Stimulated activated CD4-positive, alpha-beta T cell treated with anti-CD3 and anti-CD28 coated beads, Interleukin-4, amount 100 ng/mL, for 24 hours (primary cell): Measurements from ENCODE around the gene ZFP36L2.
A peak's percentile ranks its signal among the peaks of the same experiment; 100 is the strongest.

ENCODE experiments used
- DNase-seq: peaks from one replicate; pipeline ENCODE4 v3.0.0-alpha.2; 2020

The ZFP36L2 gene

DNA sequence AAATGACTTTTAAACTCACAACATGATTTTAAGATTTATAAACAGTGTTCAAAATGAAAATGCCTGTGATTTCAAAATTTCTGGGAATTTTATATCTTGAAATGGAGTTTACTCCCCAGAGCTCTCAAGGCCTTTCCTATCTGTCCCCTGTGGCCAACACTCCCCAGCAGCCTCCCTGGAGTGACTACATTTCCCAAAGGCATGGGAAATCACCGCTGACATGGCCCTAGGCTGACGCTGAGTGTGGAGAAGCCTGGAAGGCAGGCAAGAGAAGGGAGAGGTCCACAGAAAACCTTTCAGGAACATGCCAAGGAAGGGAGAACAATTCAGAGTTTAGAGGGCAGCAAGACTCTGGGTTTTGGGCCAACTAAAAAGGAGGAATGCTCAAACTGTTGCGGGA, 20.2 kb upstream of the ZFP36L2 start:
- no peak for DNase-seq

DNA sequence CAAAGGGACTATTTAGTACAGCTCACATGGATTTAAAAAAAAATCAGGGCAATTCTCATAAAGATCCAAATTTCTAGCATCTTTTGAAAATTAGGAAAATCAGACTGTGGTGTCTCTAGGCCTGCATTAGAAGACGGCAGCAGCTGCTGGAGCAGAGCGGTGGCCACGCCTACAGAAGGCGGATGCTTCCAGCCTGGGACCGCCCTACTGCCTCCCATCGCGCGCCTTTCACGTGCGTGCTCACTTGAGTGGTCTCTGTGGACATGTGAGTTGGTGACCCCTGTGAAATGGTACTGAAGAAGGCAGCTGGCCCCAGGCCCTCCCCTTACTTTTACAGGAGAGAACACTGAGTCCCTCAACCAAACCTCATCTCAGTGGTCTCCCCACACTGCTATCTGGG, 15.2 kb upstream of the ZFP36L2 start:
- DNase-seq: no peak

DNA sequence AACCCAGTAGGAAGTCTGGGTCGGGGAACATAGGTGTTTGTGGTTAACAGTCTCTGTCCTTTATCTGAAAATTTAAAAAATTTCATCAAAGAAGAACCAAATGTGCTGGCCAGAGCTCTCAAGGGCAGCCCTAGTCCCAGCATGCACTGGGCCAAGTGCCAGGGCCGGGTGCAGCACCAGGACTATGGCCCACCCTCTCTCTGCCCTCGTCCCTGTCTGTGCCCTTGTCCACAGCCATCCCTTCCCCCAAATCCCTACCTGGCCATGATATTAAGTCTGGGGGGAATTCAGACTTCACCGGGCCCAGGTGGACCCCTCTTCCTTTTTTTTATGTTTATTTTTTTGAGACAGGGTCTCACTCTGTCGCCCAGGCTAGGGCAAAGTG, 14.4 kb upstream of the ZFP36L2 start:
- no peak for DNase-seq

DNA sequence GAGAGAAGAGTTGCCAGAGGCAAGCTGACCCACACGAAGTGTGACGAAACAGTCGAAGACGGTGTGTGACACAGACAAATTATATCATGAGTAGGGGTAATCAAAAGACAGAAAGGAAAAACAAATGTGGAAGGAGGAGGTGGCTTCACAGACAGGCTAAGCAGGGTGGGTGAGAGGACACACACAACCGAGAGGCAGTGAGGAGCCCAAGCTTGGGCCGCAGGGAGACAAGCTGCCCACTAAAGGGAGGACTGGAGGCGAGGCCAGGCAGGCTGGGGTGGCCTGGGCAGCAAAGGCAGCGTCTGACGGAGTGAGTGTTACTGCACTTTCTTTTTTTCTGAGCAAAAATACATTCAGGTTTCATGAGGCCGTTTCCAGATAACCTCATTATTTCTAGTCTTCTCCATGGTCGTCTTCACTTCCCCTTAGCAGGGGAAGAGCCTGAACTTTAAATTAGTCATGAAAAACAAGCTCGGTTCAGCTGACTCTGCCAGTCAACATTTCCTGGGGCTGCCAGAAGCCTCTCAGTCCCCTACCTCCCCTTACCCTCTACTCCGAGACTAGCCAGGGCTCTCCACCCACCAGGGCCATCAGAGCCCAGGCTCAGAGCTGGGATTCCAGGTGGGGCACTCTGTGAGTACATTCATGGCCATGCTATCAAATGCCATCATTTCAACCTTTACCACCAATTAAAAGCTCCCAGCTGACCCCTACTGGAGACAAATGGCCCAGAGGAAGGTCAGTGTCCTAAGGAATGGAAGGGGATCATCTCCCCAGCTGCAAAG, 13.8 kb upstream of the ZFP36L2 start:
- no peak for DNase-seq

DNA sequence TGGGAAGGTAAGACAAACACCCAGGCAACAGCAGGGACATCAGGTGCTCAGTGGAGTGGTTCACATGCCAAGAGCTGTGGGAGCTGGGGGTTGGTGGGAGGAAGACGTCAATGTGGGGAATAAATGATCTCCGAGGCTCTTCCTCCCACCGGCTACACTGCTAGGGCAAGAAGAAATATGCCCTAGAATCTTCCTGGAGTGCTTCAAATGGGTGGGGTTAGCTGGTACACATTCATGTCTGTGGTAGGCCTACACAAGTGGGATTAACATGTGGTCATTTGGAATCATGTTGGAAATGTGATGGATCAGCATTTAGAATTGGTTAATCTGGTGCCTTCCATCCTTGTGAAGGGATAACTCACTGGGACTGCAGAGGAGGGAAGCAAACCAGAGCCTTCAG, 12.4 kb upstream of the ZFP36L2 start:
- DNase-seq: no peak

DNA sequence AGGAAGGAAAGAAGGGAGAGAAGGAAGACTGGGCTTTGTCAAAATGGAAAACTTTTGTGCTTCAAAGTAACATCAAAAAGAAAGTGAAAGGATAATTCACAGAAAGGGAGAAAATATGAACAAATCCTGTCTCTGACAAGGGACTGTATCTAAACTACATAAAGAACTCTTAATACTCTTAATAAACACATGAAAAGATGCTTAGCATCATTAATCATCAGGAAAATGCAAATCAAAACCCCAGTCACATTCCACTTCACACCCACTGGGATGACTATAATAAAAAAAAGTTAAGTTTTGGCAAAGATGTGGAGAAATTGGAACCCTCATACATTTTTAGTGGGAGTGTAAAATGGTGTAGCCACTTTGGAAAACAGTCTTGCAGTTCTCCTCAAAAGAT, 11.8 kb upstream of the ZFP36L2 start:
- no peak for DNase-seq

DNA sequence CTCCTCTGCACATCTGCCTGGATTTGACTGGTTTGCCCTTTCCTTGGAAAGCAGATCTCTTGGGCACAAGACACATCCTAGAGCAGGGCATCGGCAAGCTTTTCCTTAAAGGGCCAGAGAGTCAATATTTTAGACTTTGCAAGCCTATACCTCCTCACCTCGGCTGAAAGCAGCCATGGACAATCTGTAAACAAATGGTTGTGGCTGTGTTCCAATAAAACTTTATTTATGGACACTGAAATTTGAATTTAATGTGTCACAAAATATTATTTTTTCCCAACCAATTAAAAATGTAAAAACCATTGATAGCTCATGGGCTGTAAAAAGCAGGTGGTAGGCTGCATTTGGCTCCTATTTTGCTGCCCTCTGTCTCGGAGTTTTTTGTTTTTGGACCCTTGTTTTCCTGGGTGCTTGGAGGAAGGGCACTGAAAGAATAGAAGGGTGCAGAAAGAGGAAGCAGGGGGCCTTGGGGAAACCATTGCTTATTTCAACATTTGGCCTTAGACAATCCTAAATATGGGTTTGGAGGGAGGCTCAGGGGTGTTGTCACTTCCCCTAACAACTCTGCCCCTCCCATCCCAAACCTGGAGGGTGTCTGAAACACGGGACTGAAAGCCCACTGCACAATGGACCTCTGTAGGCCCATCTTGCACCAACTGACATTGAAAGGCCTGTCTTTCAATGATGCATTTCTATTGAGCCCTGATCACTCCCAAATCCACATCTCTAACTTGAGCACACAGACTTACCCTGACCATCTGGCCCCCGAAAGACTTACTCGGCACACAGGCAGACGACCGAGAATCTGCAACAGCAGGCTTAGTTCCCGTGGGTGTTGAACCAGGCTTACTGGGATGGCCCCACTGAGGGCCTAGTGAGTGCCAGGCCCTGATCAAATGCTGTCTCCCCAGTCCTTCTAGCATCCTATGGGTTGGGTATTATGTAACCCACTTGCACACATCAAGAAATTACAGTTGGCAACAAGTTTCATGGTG, 7.1 kb upstream of the ZFP36L2 start:
- no peak for DNase-seq

DNA sequence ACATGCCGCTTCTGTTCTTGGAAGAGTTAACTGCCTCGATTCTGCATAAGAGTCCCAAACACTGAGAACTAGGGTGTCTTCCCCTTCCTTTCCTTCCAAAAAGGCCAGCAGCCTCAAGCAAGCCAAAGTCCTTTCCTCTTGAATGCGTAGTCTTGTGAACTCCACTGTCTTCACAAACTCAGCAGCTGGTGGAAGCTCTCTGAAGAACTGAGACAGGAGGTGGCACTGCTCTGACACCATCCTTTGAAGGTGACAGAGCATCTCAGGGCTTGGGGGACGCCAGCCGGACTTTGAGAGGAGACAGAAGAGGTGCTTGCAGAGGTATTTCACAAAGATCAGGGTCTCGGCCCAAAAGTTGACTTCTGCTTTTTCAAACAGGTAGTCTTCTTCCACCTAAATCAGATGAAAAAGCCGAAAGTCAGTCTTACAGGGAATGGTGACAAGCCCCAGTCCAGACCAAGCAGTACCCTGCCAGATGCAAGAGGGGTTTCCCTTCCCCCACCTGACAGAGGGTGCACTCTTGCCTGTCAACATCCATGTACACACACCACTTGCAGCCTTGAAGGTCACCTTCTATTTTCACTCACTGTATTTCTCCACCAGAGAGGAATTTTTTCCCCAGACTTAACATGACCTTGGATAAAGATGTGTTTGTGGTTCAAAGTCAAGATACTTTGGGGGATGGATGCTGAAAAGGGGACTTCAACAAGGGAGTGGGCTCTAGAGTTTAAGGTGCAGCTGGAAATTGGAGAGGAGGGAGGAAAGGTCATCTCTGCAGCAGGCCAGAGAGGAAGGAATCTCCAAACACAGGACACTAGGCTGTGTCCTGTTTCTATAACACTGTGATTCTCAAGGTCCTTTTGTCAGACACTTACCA, 4.8 kb upstream of the ZFP36L2 start:
- no peak for DNase-seq

DNA sequence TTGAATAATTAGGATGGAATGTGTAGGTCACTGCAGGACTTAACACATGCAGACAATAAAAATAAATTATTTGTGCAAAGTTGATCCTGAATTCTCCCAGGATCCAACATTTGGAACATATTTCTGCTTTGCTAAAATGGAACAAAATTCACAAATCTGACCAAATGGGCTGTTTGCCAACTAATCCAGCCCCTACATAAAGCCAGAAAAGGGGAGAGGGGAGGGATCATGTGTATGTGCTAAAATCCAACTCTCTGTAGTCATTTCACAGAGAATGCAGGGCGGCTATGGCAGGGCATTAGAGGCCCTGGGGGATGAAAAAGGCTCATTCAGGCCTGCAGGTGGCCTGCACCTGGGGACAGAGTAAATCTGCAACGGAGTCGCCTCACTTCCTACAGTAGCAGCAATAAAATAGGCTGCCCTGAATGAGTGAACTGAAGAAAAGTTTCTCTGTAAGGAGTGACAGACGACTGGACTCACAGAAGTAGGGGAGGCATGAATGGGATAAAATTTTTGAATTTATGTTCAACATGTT, 4.0 kb upstream of the ZFP36L2 start:
- DNase-seq: no peak

DNA sequence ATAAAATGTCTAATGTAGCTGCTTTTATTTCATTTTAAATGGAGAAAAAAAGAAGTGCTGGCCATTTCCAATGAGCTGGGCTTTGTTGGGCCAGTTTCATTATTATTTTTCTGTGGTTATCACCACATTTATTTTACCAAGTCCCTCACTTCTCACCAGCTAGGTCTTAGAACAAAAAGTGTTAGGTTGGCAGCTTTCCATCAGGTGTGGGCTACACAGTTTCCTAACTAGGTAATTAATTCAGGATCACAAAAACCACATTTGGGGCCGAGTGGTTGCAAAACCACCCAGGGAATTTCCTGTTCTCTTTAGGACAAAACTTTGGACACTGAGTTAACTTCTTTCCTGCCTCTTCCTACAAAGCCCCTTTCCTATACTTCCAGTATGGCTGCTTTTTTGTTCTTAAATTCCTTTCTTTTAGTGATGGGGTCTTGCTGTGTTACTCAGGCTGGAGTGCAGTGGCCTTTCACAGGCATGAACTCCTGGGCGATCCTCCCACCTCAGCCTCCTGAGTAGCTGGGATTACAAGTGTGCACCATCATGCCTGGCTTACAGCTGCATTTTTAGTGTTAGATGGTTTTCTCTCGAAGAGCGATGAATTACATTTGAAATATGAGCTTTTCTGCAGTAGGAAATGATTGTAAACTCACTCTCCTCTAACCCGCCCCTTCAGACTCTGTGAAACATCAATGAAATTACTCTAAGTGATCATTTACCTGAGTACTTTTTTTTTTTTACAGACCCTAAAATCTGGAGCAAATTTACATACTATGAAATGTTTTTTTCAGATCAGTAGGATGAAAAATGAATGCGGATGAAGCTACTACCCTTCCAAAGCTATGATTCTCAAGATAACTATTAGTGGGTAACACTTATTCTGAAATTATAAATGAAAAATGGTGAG, 2.6 kb upstream of the ZFP36L2 start:
- no peak for DNase-seq

DNA sequence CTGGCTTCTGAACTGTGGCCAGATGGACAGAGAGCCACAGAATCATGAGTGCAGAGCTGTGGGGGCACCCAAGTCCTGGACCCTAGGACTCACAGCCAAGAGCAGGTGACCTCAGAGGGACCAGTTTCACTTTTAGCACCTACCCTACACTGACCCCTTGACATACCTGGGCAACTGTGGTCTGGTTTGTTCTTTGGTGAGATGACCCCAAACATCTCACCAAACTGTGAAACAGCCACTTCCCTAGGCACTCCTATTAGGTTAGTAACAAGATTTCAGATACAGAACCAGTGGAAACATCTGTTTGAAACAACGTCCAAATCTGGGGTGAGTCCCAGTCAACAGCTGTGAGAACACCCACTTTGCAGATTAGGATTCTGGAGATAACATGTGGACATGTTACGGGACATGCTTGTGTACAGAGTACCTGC, 1.9 kb upstream of the ZFP36L2 start:
- no peak for DNase-seq

DNA sequence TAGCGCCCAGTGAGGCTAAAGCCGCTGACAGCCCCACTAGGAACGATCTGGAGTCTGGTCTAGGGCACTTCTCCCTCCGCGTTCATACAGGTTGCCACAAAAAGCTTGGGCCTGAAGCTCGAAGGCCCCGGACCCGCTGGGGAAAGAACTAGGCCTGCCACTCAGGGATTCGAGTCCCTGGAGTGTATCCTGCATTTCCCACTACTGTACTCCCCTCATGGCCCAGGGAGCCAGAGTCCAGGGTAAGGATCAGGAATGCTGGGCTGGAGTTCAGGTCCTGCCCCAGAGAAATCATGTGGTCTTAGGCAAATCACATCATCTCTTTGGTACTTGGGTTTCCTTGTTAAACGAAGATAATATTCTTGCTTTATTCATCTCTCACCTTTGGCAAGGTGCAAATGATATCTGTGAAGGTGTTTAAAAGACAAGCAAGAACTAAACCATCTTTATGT, 1.4 kb upstream of the ZFP36L2 start:
- no peak for DNase-seq

DNA sequence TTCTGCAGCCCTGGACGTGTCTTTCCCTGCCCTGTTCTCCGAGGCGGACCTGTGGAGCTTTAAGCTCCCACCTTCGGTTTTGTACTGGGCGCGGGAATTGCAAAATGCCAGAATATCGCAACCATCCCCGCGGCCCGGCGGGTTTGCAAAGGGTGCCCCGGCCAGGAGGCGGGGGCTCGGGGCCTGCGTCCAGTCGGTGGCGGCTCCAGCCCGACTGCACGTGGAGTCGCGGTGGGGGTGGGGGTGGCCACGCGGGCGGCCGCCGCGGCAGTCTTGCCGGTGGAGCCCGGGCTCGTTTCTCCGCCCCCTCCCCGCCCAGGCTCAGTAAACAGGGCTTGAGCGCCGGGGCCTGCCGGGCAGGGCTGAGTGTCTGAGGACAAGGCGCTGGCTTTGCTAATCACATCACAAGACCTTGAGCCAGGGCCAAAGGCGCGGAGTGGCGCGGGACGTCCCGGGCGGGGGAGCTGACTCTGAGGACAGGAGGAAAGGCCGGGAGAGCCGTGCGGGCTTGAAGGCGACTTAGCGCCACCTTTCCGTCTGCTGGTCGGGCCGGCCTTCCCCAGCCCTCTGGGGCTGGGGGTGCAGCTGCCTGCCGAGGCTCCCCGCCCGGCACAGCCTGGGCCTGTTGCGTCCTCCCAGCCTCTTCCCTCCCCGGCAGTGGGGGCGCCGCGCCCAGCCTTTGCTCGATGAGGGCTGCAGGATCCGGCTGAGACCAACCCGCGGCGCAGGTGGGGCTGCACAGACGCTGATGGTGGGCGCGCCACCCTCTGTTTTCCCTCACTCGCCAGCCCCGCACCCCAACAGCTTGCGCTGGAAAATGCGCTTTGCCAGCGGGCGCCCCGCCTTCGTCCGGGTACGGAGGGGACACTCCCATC, 786 bp upstream of the ZFP36L2 start:
- peak; percentile 68 for DNase-seq

DNA sequence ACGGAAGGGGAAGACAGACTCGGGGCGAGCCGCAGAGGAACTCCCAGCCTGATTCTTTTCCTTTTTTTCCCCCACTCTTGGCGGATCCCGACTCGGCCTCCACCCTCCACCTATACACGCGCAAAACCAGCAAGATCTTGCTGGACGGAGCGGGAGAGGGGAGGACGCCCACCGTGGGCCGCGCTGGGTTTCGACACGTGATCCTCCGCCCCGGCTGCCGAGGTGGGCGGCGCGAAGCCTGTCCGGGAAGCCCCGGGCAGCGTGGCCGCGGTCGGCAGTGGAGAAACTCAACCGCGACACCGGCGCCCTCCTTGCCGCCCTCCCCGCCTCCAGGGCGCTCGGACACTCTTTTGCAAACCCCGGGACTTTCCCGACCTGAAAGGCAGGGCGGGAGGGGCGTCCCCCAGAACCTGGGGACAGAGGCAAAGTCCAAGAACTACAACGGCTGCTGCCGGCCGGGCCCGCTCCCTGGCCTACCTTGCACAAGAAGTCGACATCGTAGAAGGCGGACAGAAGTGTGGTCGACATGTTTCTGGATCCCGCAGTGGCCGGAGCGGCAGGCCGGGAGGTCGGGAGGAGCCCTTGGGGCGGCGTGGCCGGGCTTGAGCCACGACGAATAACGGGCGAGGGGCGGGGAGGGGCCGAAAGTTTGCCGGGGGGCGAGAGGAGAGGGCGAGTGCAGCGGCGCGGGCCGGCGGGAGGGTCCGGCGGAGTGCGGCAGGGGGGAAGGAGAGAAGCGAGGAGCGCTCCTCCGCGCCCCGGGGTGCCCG, 433 bp downstream of the ZFP36L2 start:
- peak; percentile 70 for DNase-seq

DNA sequence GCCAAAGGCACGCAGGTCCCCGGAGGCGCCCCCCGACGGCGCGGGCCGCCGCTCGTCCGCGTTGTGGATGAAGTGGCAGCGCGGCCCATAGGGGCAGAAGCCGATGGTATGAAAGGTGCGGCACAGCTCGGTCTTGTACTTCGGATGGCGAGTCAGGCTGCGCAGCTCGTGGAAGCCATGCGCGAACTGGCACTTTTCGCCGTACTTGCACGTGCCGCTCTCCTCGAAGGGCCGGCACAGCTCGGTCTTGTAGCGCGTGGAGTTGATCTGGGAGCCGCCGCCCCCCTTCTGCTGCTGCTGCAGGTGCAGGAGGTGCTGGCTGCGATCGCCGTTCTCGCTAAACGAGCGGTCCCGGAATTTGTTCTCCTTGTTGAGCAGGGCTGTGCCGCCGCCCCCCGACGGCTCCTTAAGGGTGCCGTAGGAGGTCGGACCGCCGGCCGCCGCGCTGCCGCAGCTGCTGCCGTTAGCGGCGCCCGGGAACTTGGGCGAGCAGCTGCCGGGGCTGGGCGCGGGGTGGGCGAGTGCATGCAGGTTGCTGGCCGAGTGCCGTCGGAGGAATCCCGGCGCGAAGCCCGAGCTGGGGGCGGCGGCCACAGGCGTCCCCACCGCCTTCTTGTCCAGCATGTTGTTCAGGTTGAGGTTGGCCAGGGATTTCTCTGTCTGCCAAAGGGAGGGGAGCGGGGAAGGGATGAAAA, 1.2 kb downstream of the ZFP36L2 start:
- peak; percentile 64 for DNase-seq

DNA sequence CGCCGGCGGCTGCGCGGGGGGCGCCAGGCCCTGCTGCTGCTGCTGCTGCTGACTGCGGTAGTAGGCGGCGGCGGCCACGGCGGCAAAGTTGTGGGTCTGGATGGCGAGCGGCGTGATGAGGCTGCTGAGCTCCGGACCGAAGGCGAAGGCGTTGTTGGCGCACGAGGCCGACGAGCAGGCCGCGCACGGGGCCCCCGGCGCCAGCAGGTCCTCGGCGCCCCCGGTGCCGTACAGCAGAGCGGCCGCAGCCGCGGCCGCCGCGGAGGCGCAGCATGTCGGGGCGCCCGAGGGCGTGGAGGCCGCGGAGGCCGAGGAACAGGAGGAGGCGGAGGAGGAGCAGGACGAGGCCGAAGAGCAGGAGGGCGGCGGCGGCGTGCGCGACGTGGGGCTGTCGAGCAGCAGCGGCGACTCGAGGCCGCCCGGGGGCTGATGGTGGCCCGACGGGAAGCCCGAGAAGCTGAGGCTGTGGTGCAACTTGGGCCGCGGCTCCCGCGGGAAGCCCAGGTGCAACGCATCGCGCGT, 1.8 kb downstream of the ZFP36L2 start:
- DNase-seq: peak; percentile 37

DNA sequence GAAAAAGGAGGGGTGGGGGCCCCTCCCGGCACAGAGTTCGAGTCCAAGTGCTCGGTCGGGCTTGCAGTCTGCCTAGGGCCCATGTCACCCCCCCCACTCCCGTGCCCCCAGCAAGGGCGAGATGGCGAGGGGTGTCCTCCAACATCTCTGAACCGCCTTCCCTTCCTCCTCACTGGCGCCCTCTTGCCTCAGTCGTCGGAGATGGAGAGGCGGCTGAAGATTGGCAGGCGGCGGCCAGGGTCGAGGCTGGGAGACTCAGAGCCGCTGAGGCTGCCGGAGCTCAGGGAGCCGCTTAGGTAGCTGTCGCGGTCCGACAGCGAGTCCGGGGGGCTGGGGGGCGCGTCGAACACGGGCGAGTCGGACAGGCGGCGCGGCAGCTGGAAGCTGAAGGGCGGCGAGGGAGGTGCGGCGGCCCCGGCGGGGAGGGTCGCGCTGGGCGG, 2.3 kb downstream of the ZFP36L2 start:
- peak; percentile 77 for DNase-seq

DNA sequence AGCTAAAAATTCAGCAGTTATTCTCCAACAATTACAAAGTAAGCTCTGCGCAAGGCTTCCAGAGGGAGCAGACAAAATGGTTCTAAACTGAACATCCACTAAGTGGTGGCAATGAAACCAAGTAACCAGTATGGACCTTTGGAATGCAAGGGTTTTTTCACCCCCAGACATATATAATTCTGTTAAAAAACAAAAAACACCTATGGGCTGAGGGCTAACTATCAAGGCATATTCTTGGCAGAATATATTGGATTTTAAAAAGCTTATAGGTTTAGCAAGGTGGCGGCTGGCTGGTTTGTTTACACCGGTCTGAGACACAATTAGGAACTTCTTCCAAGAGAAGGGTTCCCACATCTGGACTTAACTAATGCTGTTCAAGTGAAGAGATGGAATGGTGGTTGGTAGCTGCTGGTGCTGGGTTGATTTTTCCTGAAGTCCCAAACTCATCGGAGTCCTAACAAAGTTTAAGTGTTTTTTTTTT, 2.8 kb downstream of the ZFP36L2 start:
- DNase-seq: no peak
